Fibroblast of villous mesenchyme (primary cell): ENCODE results near the gene HSF2. TPM values are rescaled to one million over a fixed set of nuclear protein-coding genes. Genes with fewer than 3 reads are reported as not detected.

Experiments used
- DNase-seq: peaks from one replicate; pipeline ENCODE4 v3.0.0-alpha.2; 2010; ENCODE audit warnings: low read depth
- H3K4me3 ChIP-seq: 2 replicates; pipeline ENCODE4 v1.5.1; 2011; ENCODE audit warnings: low read depth, mild to moderate bottlenecking, low read length
- total RNA-seq: library from RNA; depleted of rRNA; stranded (reverse); fragments of >200 nt; gene quantifications from 2 replicates; pipeline ENCODE4 v1.2.3, GENCODE V29; 2012
- TF ChIP-seq, protein P1 (sequence below): IDR thresholded peaks from 2 replicates; pipeline ENCODE4 v1.5.1; 2012; ENCODE audit warnings: low read depth, mild to moderate bottlenecking, low read length; ENCODE audit not compliant: insufficient read depth

The HSF2 gene
- total RNA-seq, 1 donor = 36.7 TPM

DNA sequence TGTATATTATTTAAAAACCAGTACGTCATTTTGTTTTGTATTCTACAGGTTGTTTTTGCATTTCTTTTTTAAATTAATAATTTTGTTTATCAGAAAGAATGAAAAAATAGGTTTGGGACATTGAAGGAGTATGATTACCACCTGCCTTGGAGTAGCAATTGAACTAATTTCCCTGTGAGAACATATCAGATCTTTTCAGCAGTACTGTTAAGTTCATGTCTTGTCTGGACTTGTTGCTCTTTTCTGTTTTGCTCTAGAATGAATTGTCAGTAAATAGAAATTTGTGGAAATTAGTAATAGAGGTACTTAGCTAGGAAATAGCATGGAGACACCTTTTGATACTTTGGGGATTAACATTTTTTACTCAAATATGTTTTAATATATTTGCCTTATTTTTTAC, 24.3 kb downstream of the HSF2 start:
- no peak overlapping the region for H3K4me3 ChIP-seq
- TF ChIP-seq, protein P1, sequence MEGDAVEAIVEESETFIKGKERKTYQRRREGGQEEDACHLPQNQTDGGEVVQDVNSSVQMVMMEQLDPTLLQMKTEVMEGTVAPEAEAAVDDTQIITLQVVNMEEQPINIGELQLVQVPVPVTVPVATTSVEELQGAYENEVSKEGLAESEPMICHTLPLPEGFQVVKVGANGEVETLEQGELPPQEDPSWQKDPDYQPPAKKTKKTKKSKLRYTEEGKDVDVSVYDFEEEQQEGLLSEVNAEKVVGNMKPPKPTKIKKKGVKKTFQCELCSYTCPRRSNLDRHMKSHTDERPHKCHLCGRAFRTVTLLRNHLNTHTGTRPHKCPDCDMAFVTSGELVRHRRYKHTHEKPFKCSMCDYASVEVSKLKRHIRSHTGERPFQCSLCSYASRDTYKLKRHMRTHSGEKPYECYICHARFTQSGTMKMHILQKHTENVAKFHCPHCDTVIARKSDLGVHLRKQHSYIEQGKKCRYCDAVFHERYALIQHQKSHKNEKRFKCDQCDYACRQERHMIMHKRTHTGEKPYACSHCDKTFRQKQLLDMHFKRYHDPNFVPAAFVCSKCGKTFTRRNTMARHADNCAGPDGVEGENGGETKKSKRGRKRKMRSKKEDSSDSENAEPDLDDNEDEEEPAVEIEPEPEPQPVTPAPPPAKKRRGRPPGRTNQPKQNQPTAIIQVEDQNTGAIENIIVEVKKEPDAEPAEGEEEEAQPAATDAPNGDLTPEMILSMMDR = no peak
- no peak for DNase-seq

DNA sequence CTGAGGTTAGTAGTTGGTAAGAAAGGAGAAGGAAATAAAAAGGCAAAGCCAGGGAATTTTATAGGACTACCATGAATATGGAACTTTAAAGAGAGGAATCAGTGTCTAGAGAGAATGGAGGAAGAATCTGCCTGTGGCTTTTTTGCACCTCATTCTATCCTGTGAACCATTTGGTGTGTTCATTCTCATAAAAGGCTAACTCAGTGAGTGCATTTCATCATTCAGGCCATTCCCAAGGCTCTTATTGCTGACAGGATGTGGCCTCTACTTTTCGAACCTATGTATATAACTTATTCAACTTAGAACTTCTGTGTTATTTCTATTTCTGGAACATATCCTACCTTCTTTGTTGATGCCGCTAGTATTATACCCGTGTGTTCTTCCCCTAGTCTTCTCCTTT, 27.1 kb downstream of the HSF2 start:
- no peak overlapping the region for H3K4me3 ChIP-seq
- TF ChIP-seq, protein P1 = no peak
- peak; percentile 31 for DNase-seq

DNA sequence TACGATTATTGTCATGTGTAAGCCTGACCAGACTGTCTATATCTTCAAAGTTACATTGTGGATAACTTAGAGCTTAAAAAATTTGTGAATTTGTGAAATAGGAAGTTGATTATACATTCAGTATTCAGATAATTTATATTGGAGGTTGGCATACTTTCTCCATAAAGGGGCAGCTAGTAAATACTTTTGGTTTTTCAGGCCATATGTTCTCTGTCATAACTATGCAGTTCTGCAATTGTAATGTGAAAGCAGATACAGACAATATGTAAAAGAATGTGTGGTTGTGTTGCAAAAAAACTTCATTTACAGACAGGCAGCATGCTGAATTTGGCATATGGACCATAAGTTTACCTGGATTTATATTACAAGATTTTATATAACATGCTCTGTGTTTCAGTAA, 29.3 kb downstream of the HSF2 start:
- H3K4me3 ChIP-seq = no peak overlapping the region
- DNase-seq = peak; percentile 73
- TF ChIP-seq, protein P1 = no peak

DNA sequence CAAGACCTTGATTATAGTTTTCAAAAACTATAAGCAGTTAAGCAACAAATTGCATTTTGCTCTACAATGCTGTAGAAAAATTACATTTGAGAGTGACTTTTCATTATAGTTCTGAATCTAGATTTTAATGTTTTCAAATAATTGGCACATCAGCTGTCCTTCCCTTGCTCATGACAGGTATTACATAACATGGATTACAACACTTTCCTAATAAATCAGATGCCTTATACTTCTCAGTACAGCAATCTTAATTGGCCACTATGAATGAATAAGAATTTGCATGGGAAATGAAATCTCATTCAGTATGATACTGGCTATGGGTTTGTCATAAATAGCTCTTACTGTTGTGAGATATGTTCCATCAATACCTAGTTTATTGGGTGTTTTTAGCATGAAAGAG, 29.9 kb downstream of the HSF2 start:
- DNase-seq = peak; percentile 48
- TF ChIP-seq, protein P1 = no peak
- no peak overlapping the region for H3K4me3 ChIP-seq

DNA sequence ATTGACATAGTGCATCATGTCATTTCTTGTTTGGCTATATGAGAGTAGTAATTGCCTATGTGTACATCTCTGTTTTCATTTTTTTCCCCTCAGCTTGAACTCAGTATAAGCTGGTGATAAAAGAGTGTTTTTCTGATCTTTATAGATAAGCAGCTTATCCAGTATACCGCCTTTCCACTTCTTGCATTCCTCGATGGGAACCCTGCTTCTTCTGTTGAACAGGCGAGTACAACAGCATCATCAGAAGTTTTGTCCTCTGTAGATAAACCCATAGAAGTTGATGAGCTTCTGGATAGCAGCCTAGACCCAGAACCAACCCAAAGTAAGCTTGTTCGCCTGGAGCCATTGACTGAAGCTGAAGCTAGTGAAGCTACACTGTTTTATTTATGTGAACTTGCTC, 32.3 kb downstream of the HSF2 start:
- TF ChIP-seq, protein P1 = no peak

DNA sequence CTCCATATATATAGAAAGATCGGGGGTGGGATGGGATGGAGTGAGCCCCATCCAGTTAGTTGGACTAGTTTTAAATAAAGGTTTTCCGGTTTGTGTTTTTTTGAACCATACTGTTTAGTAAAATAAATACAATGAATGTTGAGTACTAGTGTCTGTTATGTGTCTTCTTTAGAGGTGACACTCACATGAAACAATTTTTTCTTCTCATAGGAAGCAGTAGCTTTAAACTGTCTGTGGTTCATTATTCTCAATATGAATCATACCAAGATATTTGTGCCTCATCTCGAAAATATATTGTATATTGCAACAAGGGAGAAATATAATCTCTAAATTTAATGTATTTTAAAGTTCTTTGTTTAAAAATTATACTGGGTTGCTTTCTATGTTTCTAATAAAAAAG, 33.4 kb downstream of the HSF2 start:
- no peak overlapping the region for H3K4me3 ChIP-seq
- TF ChIP-seq, protein P1 = no peak
- no peak for DNase-seq

More for the DNA sequence above, 32.3 kb downstream of the HSF2 start:
- no peak overlapping the region for H3K4me3 ChIP-seq
- no peak for DNase-seq

DNA sequence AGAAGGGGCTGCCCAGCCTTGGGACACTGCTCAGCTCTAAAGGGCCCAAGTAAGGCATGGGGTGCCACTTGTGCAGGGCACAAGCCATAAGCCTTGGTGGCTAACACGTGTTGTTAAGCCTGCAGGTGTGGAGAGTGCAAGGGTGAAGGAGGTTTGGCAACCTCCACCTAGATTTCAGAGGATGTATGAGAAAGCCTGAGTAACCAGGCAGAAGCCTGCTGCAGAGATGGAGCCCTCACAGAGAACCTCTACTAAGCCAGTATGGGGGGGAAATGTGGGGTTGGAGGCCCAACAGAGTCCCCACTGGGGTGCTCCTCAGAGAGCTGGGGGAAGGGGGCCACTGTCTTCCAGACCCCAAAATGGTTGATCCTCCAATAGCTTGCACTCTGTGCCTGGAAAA, 39.5 kb downstream of the HSF2 start:
- TF ChIP-seq, protein P1 = no peak
- DNase-seq = no peak

More for the DNA sequence above, 39.5 kb downstream of the HSF2 start:
- H3K4me3 ChIP-seq = no peak overlapping the region
